B cell (primary cell): ENCODE results near the gene AOAH. TPM values are rescaled to one million over a fixed set of nuclear protein-coding genes. Genes with fewer than 3 reads are reported as not detected.

Experiments
- ATAC-seq: fragments of 200-7000 bp; cut with Tn5 transposase; one replicate; pipeline ENCODE4 v1.10.0; 2021; ENCODE audit warnings: low read depth, mild to moderate bottlenecking, moderate number of reproducible peaks, moderate library complexity
- CTCF ChIA-PET: fragments of 350-600 bp; sonication (Branson Sonifier 250); formaldehyde crosslinking; loops from one replicate; lab custom pipeline; 2021; ENCODE audit warnings: antibody characterized with exemption, inconsistent platforms; lab: Charles Lee
- POLR2A ChIA-PET: fragments of 350-600 bp; sonication (Branson Sonifier 250); formaldehyde crosslinking; loops from one replicate; lab custom pipeline; 2021; ENCODE audit warnings: antibody characterized with exemption; lab: Charles Lee
- DNase-seq: peaks from one replicate; pipeline ENCODE4 v3.0.0; 2013
- H2AFZ ChIP-seq: 2 replicates; pipeline ENCODE4 v1.6.1; 2012; ENCODE audit warnings: mild to moderate bottlenecking, low read depth, low read length; ENCODE audit not compliant: insufficient read depth, poor library complexity, severe bottlenecking
- H3K27ac ChIP-seq, 2 donors: 1 replicate in 1 of 2; 2 replicates in 1 of 2; pipeline ENCODE4 v1.5.1; 2012 to 2013; ENCODE audit warnings: low read length in 2 of 2, mild to moderate bottlenecking in 2 of 2, moderate library complexity in 1 of 2
- H3K27me3 ChIP-seq, 4 experiments: fragments of 200-600 bp in 1 of 4; sonication (generic) in 1 of 4; replicated peaks in 1 of 4; 1 replicate in 2 of 4; 2 replicates in 2 of 4; pipeline versions ENCODE4 v1.6.1 to v1.7.0; 2013 to 2016; ENCODE audit warnings: low read length in 3 of 4, mild to moderate bottlenecking in 2 of 4, mixed read lengths in 1 of 4, moderate library complexity in 1 of 4; ENCODE audit not compliant: insufficient read depth in 4 of 4, control insufficient read depth in 3 of 4; ENCODE audit errors: control extremely low read depth in 1 of 4
- H3K36me3 ChIP-seq, 2 experiments: replicated peaks in 1 of 2; 1 replicate in 1 of 2; 2 replicates in 1 of 2; pipeline versions ENCODE4 v1.6.1 to v1.7.1; 2013; ENCODE audit warnings: low read length in 1 of 2; ENCODE audit not compliant: insufficient read depth in 2 of 2, control insufficient read depth in 1 of 2; ENCODE audit errors: control extremely low read depth in 1 of 2, extremely low read depth in 1 of 2
- H3K4me1 ChIP-seq, 2 donors: fragments of 200-600 bp in 1 of 2; sonication (generic) in 1 of 2; 1 replicate in 1 of 2; 2 replicates in 1 of 2; pipeline versions ENCODE4 v1.5.1 to v1.6.1; 2013 to 2017; ENCODE audit warnings: low read length in 2 of 2; ENCODE audit not compliant: control insufficient read depth in 2 of 2, insufficient read depth in 2 of 2
- H3K4me2 ChIP-seq: replicated peaks from 2 replicates; pipeline ENCODE3; 2012; ENCODE audit warnings: mild to moderate bottlenecking, low read depth, low read length; ENCODE audit not compliant: poor library complexity, severe bottlenecking
- H3K4me3 ChIP-seq, 5 experiments: fragments of 200-600 bp in 1 of 5; sonication (generic) in 1 of 5; 1 replicate in 3 of 5; 2 replicates in 2 of 5; pipeline versions ENCODE4 v1.5.1 to v1.7.0; 2011 to 2016; ENCODE audit warnings: low read length in 4 of 5, mild to moderate bottlenecking in 4 of 5, low read depth in 2 of 5, control low read depth in 1 of 5, moderate library complexity in 1 of 5; ENCODE audit not compliant: insufficient read depth in 1 of 5; ENCODE audit errors: control extremely low read depth in 1 of 5, extremely low read depth in 1 of 5
- H3K79me2 ChIP-seq: fragments of 200-600 bp; sonication (generic); one replicate; pipeline ENCODE4 v1.6.0; 2016; ENCODE audit warnings: low read length; ENCODE audit not compliant: control insufficient read depth, insufficient read depth
- H3K9ac ChIP-seq: fragments of 200-600 bp; sonication (generic); 2 replicates; pipeline ENCODE4 v1.6.1; 2017; ENCODE audit warnings: mild to moderate bottlenecking, low read length, moderate library complexity
- H3K9me3 ChIP-seq, 3 donors: one replicate each; pipeline versions ENCODE4 v1.6.1 to v1.7.1; 2013; ENCODE audit warnings: low read length in 2 of 3; ENCODE audit not compliant: control insufficient read depth in 2 of 3, insufficient read depth in 1 of 3; ENCODE audit errors: control extremely low read depth in 1 of 3
- H4K20me1 ChIP-seq: 2 replicates; pipeline ENCODE4 v1.6.0; 2012; ENCODE audit warnings: mild to moderate bottlenecking, low read length; ENCODE audit not compliant: insufficient read depth, control insufficient read depth, poor library complexity, severe bottlenecking
- H3K27ac Mint-ChIP-seq: one replicate; pipeline ENCODE4 v1.8.0; 2021; ENCODE audit warnings: mixed read lengths
- H3K27me3 Mint-ChIP-seq: one replicate; pipeline ENCODE4 v1.8.0; 2021; ENCODE audit warnings: mixed read lengths
- H3K4me1 Mint-ChIP-seq: one replicate; pipeline ENCODE4 v1.8.0; 2021; ENCODE audit warnings: mixed read lengths
- H3K4me3 Mint-ChIP-seq: one replicate; pipeline ENCODE4 v1.8.0; 2021; ENCODE audit warnings: mixed read lengths
- H3K9me3 Mint-ChIP-seq: one replicate; pipeline ENCODE4 v1.8.0; 2022; ENCODE audit warnings: mixed read lengths; ENCODE audit not compliant: insufficient read depth
- EZH2 ChIP-seq: IDR thresholded peaks from 2 replicates; pipeline ENCODE4 v1.6.1; 2012; ENCODE audit warnings: borderline replicate concordance, low read depth, mild to moderate bottlenecking, moderate library complexity, low read length; ENCODE audit not compliant: insufficient read depth, poor library complexity, severe bottlenecking
- WGBS: methylation state at CpG from one replicate; pipeline ENCODE4 v1.1.5; 2013; ENCODE audit warnings: missing lambda C conversion rate; ENCODE audit not compliant: insufficient coverage; 5-methylcytosine and 5-hydroxymethylcytosine counted together
- intact Hi-C: fragments of 100-400 bp; cut with micrococcal nuclease; formaldehyde crosslinking; loops from one replicate; pipeline ENCODE4 v1.10.0; 2022
- polyA plus RNA-seq: library from polyadenylated mRNA; depleted of rRNA; stranded (reverse); fragments of >200 nt; gene quantifications from 2 replicates; pipeline ENCODE4 v1.2.3, GENCODE V29; 2012
- total RNA-seq, 2 donors: library from RNA; stranded (reverse); fragments of 120-200 nt in 1 of 2; gene quantifications; 1 replicate in 1 of 2; 2 replicates in 1 of 2; pipeline versions ENCODE4 v1.2.3 to v1.2.4, GENCODE V29; 2013 to 2022
- TF ChIP-seq, protein P1 (sequence below): fragments of 200-600 bp; IDR thresholded peaks from one replicate; pipeline ENCODE4 v1.8.0; 2022; ENCODE audit warnings: antibody characterized with exemption, mild to moderate bottlenecking

Gene AOAH
- total and polyA plus RNA-seq, 2 donors (not counting 1 experiment from before 2014, with no cell fraction given), result 2.6 to 5.0 TPM

DNA sequence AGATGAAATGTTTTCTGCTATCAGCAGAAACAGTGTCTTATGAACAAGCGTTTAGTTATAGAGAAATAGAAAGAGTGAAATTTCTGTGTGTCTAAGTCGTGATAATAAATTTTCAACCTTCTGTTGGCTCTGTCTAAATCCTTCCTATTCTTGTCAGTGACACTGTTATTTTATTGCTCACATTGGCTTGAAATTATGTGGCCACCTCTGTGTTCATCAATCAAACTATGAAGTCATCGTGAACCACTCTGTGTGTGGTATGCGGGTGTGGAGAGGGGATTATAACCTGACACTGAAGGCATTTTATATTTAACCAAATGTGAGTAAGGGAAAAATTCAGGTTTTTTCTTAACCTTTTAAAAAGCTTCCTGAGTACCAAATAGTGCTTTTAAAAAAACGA lies 12.3 kb downstream of the AOAH start:
- H2AFZ ChIP-seq, result no peak overlapping the region
- intact Hi-C loops, result no loop called here
- H3K79me2 ChIP-seq, result no peaks in the 10 kb centered on the region
- H3K4me1 ChIP-seq, result no peaks in the 10 kb centered on the region
- no peak overlapping the region for H3K27ac Mint-ChIP-seq
- H3K36me3 ChIP-seq, result no peaks in the 10 kb centered on the region
- H3K4me1 Mint-ChIP-seq, result no peaks in the 10 kb centered on the region
- ChIA-PET CTCF (no interaction called here), POLR2A (no interaction called here)
- no peaks in the 10 kb centered on the region for H3K27me3 ChIP-seq
- ATAC-seq (no peak), DNase-seq (no peak)
- 100% methylated on average over 1 of the region's 5 CpGs for WGBS
- no peaks in the 10 kb centered on the region for H4K20me1 ChIP-seq
- H3K9me3 ChIP-seq, result no peaks in the 10 kb centered on the region
- H3K27ac ChIP-seq, result no peak overlapping the region
- H3K4me3 Mint-ChIP-seq, result no peak overlapping the region
- peaks cover 2% of the 10 kb centered on the region for H3K9me3 Mint-ChIP-seq
- H3K4me3 ChIP-seq, result no peak overlapping the region
- TF ChIP-seq, protein P1, sequence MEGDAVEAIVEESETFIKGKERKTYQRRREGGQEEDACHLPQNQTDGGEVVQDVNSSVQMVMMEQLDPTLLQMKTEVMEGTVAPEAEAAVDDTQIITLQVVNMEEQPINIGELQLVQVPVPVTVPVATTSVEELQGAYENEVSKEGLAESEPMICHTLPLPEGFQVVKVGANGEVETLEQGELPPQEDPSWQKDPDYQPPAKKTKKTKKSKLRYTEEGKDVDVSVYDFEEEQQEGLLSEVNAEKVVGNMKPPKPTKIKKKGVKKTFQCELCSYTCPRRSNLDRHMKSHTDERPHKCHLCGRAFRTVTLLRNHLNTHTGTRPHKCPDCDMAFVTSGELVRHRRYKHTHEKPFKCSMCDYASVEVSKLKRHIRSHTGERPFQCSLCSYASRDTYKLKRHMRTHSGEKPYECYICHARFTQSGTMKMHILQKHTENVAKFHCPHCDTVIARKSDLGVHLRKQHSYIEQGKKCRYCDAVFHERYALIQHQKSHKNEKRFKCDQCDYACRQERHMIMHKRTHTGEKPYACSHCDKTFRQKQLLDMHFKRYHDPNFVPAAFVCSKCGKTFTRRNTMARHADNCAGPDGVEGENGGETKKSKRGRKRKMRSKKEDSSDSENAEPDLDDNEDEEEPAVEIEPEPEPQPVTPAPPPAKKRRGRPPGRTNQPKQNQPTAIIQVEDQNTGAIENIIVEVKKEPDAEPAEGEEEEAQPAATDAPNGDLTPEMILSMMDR, result no peak
- TF ChIP-seq EZH2, result no peak
- H3K4me2 ChIP-seq, result no peak overlapping the region
- H3K27me3 Mint-ChIP-seq, result peaks cover 8% of the 10 kb centered on the region
- H3K9ac ChIP-seq, result no peak overlapping the region

DNA sequence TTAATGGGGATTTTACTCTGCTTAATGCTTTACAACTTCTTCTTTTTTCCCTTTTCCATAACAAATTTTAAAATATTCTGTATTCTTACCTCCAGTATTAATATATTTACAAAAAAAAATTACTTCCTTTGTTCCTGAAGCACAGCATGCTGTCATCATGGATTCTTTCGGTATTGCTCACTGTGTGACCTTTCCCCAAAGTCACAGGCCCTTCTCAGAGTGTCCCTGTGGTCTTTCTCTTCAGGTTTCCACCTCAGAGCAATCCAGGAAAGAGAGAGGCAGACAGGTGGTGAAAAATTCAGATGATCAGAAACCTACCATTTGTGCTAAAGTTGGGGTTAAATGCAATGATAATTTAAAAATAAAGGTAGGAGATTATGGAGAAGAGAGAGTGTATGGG lies 13.0 kb downstream of the AOAH start:
- Histone ChIP-seq H4K20me1 (no peaks in the 10 kb centered on the region), H3K4me3 (no peak overlapping the region), H2AFZ (no peak overlapping the region), H3K9me3 (peaks cover 0 to 1% (median 0%) of the 10 kb centered on the region in 3 donors), H3K27me3 (no peaks in the 10 kb centered on the region), H3K4me2 (no peak overlapping the region), H3K36me3 (no peaks in the 10 kb centered on the region), H3K4me1 (no peaks in the 10 kb centered on the region), H3K27ac (no peak overlapping the region), H3K9ac (no peak overlapping the region), H3K79me2 (no peaks in the 10 kb centered on the region)
- DNase-seq (no peak), ATAC-seq (no peak)
- no peak overlapping the region for H3K4me3 Mint-ChIP-seq
- ChIA-PET POLR2A (no interaction called here), CTCF (no interaction called here)
- H3K9me3 Mint-ChIP-seq, result peaks cover 3% of the 10 kb centered on the region
- no peak for TF ChIP-seq EZH2
- TF ChIP-seq, protein P1, result no peak
- no peak overlapping the region for H3K27ac Mint-ChIP-seq
- H3K27me3 Mint-ChIP-seq, result peaks cover 8% of the 10 kb centered on the region
- no CpG with 5 or more reads among the region's 1 CpG for WGBS
- intact Hi-C loops, result no loop called here
- no peaks in the 10 kb centered on the region for H3K4me1 Mint-ChIP-seq
